Neural progenitor cell (in vitro differentiated cells): Measurements from ENCODE around the gene SV2B.

Experiments used
- EZH2 ChIP-seq: fragments of 200-600 bp; sonication (generic); IDR thresholded peaks from 2 replicates; pipeline ENCODE4 v1.6.1; 2017; ENCODE audit warnings: antibody characterized with exemption, mild to moderate bottlenecking, moderate library complexity
- EZH2phosphoT487 ChIP-seq: fragments of 200-600 bp; sonication (generic); IDR thresholded peaks from 2 replicates; pipeline ENCODE4 v1.6.1; 2017; ENCODE audit warnings: antibody characterized with exemption
- TF ChIP-seq, protein P1 (sequence below): fragments of 200-600 bp; sonication (generic); IDR thresholded peaks from 2 replicates; pipeline ENCODE4 v1.5.1; 2017; ENCODE audit warnings: antibody characterized with exemption, mild to moderate bottlenecking

DNA sequence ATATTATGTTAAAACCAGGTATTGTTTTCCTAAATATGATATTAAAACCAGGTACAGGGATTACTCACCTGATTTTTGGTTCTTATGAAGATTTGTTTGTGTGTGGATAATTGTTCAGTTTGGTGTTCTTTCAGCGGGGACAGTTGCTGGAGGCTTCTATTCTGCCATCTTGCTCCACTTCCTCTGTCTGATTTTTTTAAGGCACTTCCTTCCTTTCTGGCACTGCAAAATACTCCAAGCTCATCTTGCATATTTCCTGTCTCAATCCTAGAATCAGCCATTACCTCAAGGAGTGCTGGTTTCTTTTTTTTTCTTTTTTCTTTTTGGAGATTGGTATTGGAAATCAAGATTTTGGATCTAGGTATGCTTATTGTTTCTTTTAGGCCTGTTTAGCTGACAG is 229.9 kb downstream of the SV2B start:
- TF ChIP-seq, protein P1, sequence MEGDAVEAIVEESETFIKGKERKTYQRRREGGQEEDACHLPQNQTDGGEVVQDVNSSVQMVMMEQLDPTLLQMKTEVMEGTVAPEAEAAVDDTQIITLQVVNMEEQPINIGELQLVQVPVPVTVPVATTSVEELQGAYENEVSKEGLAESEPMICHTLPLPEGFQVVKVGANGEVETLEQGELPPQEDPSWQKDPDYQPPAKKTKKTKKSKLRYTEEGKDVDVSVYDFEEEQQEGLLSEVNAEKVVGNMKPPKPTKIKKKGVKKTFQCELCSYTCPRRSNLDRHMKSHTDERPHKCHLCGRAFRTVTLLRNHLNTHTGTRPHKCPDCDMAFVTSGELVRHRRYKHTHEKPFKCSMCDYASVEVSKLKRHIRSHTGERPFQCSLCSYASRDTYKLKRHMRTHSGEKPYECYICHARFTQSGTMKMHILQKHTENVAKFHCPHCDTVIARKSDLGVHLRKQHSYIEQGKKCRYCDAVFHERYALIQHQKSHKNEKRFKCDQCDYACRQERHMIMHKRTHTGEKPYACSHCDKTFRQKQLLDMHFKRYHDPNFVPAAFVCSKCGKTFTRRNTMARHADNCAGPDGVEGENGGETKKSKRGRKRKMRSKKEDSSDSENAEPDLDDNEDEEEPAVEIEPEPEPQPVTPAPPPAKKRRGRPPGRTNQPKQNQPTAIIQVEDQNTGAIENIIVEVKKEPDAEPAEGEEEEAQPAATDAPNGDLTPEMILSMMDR: no peak
- TF ChIP-seq EZH2phosphoT487 (no peak), EZH2 (no peak)
